Suprapubic skin (tissue), 4 donors: Measurements from ENCODE around the gene STXBP2. TPM values are rescaled to one million over a fixed set of nuclear protein-coding genes. Genes with fewer than 3 reads are reported as not detected.
A peak's percentile ranks its signal among the peaks of the same experiment; 100 is the strongest.

Experiments
- DNase-seq, 2 donors: peaks; one replicate each; pipeline ENCODE4 v3.0.0-alpha.2; 2019; ENCODE audit warnings: low spot score in 2 of 2
- H3K27ac ChIP-seq: fragments of 200-600 bp; sonication (generic); one replicate; pipeline ENCODE4 v1.5.1; 2019
- H3K27me3 ChIP-seq: fragments of 200-600 bp; sonication (generic); one replicate; pipeline ENCODE4 v1.5.1; 2019
- H3K36me3 ChIP-seq: fragments of 200-600 bp; sonication (generic); one replicate; pipeline ENCODE4 v1.5.1; 2019
- H3K4me1 ChIP-seq: fragments of 200-600 bp; sonication (generic); one replicate; pipeline ENCODE4 v1.5.1; 2019
- H3K4me3 ChIP-seq: fragments of 200-600 bp; sonication (generic); one replicate; pipeline ENCODE4 v1.5.1; 2019; ENCODE audit warnings: mild to moderate bottlenecking
- H3K9me3 ChIP-seq: fragments of 200-600 bp; sonication (generic); one replicate; pipeline ENCODE4 v1.5.1; 2019
- EP300 ChIP-seq: sonication (generic); formaldehyde crosslinking; IDR thresholded peaks from one replicate; pipeline ENCODE4 v1.6.1; 2017; ENCODE audit warnings: antibody characterized with exemption
- POLR2A ChIP-seq, 2 donors: fragments of 450-650 bp; IDR thresholded peaks; one replicate each; pipeline ENCODE4 v1.6.1; 2017; ENCODE audit warnings: antibody characterized with exemption in 2 of 2, mild to moderate bottlenecking in 2 of 2, moderate library complexity in 2 of 2
- POLR2AphosphoS5 ChIP-seq, 3 donors: sonication (generic); formaldehyde crosslinking; IDR thresholded peaks; one replicate each; pipeline ENCODE4 v1.6.1; 2017; ENCODE audit warnings: antibody characterized with exemption in 3 of 3
- WGBS: methylation state at CpG from one replicate; pipeline ENCODE4 v1.1.5; 2018; 5-methylcytosine and 5-hydroxymethylcytosine counted together
- total RNA-seq, 4 donors: library from RNA; depleted of rRNA; stranded (reverse); fragments of >200 nt; gene quantifications; one replicate each; pipeline ENCODE4 v1.1.0, GENCODE V29; 2016
- TF ChIP-seq, protein P1 (sequence below), 2 donors: fragments of 200-600 bp in 1 of 2; fragments of 450-650 bp in 1 of 2; sonication (generic) in 1 of 2; IDR thresholded peaks; one replicate each; pipeline ENCODE4 v1.5.1; 2016 to 2019; ENCODE audit warnings: antibody characterized with exemption in 2 of 2, mild to moderate bottlenecking in 1 of 2, moderate library complexity in 1 of 2

The STXBP2 gene
- 10 to 100 TPM; 41.2 to 88.7 (median 50.9) TPM for total RNA-seq

GRCh38 chr19:7636691-7637373 lies at the start of gene STXBP2:
Gene STXBP2, plus strand, starts transcription at chr19:7637110. Its CDS starts 40 bp downstream, at chr19:7637150.
- peaks cover 11% of the 10 kb centered on the region for H3K36me3 ChIP-seq
- peaks cover 20% of the 10 kb centered on the region for H3K4me1 ChIP-seq
- peak within 1 kb of the TSS; percentile 88 for H3K27ac ChIP-seq
- no peaks in the 10 kb centered on the region for H3K9me3 ChIP-seq
- DNase-seq = no peak
- H3K4me3 ChIP-seq = peak within 1 kb of the TSS; percentile 74
- H3K27me3 ChIP-seq = peaks cover 18% of the 10 kb centered on the region
- 0% methylated on average over 3 of the region's 61 CpGs for WGBS
- TF ChIP-seq POLR2A (IDR thresholded peaks at IDR 0.05) (peak in 1 of 2 donors; percentile 56), POLR2AphosphoS5 (IDR thresholded peaks at IDR 0.05) (no peak), EP300 (no peak)
- TF ChIP-seq, protein P1, sequence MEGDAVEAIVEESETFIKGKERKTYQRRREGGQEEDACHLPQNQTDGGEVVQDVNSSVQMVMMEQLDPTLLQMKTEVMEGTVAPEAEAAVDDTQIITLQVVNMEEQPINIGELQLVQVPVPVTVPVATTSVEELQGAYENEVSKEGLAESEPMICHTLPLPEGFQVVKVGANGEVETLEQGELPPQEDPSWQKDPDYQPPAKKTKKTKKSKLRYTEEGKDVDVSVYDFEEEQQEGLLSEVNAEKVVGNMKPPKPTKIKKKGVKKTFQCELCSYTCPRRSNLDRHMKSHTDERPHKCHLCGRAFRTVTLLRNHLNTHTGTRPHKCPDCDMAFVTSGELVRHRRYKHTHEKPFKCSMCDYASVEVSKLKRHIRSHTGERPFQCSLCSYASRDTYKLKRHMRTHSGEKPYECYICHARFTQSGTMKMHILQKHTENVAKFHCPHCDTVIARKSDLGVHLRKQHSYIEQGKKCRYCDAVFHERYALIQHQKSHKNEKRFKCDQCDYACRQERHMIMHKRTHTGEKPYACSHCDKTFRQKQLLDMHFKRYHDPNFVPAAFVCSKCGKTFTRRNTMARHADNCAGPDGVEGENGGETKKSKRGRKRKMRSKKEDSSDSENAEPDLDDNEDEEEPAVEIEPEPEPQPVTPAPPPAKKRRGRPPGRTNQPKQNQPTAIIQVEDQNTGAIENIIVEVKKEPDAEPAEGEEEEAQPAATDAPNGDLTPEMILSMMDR (IDR thresholded peaks at IDR 0.05) = peak in 1 of 2 donors; percentile 14

DNA sequence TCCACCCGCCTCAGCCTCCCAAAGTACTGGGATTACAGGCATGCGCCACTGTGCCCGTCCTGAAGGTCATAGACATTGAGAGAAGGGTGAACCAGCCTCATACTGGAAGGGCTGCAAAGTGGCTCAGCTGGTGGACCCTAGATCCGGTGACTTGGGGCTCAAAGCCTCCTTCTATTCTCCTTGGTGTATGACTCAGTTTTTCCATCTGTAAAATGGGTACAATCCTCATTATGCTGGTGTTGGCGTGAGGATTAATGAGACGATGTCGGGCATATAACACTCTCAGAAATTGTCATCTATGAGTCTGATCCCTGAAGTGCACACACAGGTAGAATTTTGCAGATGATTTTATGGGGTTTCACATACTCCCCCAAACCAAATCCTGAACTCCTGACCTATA lies 47.1 kb upstream of the STXBP2 start:
- peak overlapping the region; percentile 83 for H3K27ac ChIP-seq
- no peaks in the 10 kb centered on the region for H3K9me3 ChIP-seq
- whole genome bisulfite sequencing = 82% methylated on average over 7 of the region's 7 CpGs

GRCh38 chr19:7590256-7590655 lies 46.7 kb upstream of the STXBP2 start:
- TF ChIP-seq EP300 (no peak), POLR2AphosphoS5 (IDR thresholded peaks at IDR 0.05) (peak in 1 of 3 donors; percentile 15)
- peak overlapping the region; percentile 83 for H3K27ac ChIP-seq
- DNase-seq = no peak
- 18% methylated on average over 3 of the region's 8 CpGs for WGBS
- H3K36me3 ChIP-seq = no peaks in the 10 kb centered on the region
- H3K27me3 ChIP-seq = peaks cover 18% of the 10 kb centered on the region
- H3K9me3 ChIP-seq = no peaks in the 10 kb centered on the region
- H3K4me3 ChIP-seq = no peak overlapping the region
- peaks cover 15% of the 10 kb centered on the region for H3K4me1 ChIP-seq

More for the DNA sequence above, 47.1 kb upstream of the STXBP2 start:
- H3K36me3 ChIP-seq = no peaks in the 10 kb centered on the region
- no peak for DNase-seq
- peaks cover 14% of the 10 kb centered on the region for H3K27me3 ChIP-seq
- no peak overlapping the region for H3K4me3 ChIP-seq
- TF ChIP-seq, protein P1 (IDR thresholded peaks at IDR 0.05) = no peak
- TF ChIP-seq EP300 (no peak), POLR2A (IDR thresholded peaks at IDR 0.05) (no peak), POLR2AphosphoS5 (IDR thresholded peaks at IDR 0.05) (no peak)
- H3K4me1 ChIP-seq = peaks cover 15% of the 10 kb centered on the region

DNA sequence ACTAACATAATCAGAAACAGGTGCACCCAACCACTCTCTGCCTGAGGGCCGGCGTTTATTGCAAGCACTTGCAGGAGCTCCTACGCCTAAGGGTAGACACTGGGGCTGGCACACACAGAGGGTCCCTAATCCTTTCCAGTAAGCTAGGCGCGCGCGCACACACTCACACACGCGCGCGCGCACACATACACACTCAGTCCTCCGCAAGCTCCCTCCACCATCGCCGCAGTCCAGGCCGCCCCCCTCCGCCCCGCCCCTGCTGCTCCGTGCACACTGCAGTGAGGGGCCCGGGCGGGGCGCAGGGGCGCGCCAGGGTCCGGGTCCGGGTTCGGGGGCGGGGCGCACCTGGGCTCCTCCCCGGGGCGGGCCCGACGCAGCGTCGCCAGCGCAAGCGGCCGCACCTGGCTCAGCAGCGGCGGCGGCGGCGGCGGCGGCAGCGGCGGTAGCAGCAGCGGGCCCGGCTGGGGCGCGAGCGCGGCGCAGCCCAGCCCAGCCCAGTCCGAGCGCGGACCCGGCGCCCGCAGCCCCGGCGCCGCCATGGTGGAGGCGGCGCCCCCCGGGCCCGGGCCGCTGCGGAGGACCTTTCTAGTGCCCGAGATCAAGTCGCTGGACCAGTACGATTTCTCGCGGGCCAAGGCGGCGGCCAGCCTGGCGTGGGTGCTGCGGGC lies 41.3 kb upstream of the STXBP2 start, which contains the start of gene CAMSAP3:
CAMSAP3 (plus strand) TSS at position 398 of the 668 bp plus-strand sequence; CDS start at position 538, 140 bp downstream.
- no peak for TF ChIP-seq POLR2A (IDR thresholded peaks at IDR 0.05)
- TF ChIP-seq EP300 = no peak
- no peak for TF ChIP-seq POLR2AphosphoS5 (IDR thresholded peaks at IDR 0.05)
- TF ChIP-seq, protein P1 (IDR thresholded peaks at IDR 0.05) = no peak
- no peaks in the 10 kb centered on the region for H3K9me3 ChIP-seq
- peak within 1 kb of the TSS; percentile 64 for H3K27ac ChIP-seq
- no peaks in the 10 kb centered on the region for H3K36me3 ChIP-seq
- peaks cover 35% of the 10 kb centered on the region for H3K27me3 ChIP-seq
- H3K4me1 ChIP-seq = peaks cover 15% of the 10 kb centered on the region
- WGBS = 0% methylated on average over 8 of the region's 78 CpGs
- H3K4me3 ChIP-seq = peak within 1 kb of the TSS; percentile 56
- no peak for DNase-seq

DNA sequence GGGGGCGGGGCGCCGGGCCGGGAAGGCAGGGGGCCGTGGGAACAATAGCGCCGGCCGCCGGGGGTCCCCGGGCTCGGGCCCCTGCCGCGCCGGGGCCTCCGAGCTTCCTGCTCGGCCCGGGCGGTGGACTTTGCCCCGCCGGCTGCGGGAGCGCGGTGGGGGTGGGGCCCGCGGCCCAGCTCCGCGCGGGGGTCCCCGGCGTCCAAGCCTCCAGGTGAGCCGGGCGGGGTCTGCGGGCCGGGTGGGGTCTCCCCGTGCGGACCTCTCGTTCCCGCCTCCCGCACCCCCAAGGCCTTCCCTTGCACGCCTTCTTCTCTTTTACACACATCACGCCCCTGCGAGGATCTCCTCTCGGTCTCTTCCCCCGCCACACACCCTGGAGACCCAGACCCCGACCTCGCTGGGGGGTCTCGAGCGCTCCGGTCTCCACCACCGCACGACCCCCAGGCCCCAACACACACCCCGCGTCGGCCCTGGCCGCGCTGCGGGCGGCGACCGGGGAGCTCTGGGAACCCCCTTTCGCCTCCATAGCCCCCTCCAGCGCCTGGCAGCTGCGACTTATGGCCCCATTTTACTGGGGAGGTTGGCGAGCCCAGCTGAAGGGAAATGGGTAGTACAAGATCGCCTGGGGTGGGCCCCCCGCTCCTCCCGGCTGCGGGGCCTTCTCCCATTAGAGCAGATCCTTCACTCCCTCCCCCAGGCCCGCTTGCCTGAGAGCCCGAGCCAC lies 40.5 kb upstream of the STXBP2 start:
- H3K4me3 ChIP-seq = peak overlapping the region; percentile 56
- H3K36me3 ChIP-seq = no peaks in the 10 kb centered on the region
- H3K27me3 ChIP-seq = peaks cover 31% of the 10 kb centered on the region
- peaks cover 8% of the 10 kb centered on the region for H3K4me1 ChIP-seq
- WGBS = 5% methylated on average over 38 of the region's 70 CpGs
- peak overlapping the region; percentile 63 for H3K27ac ChIP-seq
- TF ChIP-seq, protein P1 (IDR thresholded peaks at IDR 0.05) = no peak
- TF ChIP-seq POLR2A (IDR thresholded peaks at IDR 0.05) (no peak), POLR2AphosphoS5 (IDR thresholded peaks at IDR 0.05) (no peak), EP300 (no peak)
- H3K9me3 ChIP-seq = no peaks in the 10 kb centered on the region
- no peak for DNase-seq
